GM23338 (cell line): ENCODE measurements around the gene KLF2.

ENCODE experiments used
- CREB1 ChIP-seq: fragments of 250-450 bp; sonication (Bioruptor Pico); IDR thresholded peaks from 2 replicates; pipeline ENCODE4 v1.5.0; 2020; ENCODE audit warnings: low read depth, mild to moderate bottlenecking, moderate library complexity
- CTCF ChIP-seq, 2 experiments: fragments of 200-600 bp in 1 of 2; sonication (generic) in 1 of 2; conservative IDR thresholded peaks; 2 replicates each; pipeline versions ENCODE4 v1.5.1 to v1.6.1; 2016 to 2017; ENCODE audit warnings: antibody characterized with exemption in 2 of 2, low read depth in 2 of 2, mild to moderate bottlenecking in 2 of 2, moderate library complexity in 1 of 2
- ETS1 ChIP-seq: IDR thresholded peaks from 2 replicates; pipeline ENCODE4 v1.6.1; 2016; ENCODE audit warnings: antibody characterized with exemption
- EZH2 ChIP-seq: fragments of 200-600 bp; sonication (generic); IDR thresholded peaks from one replicate; pipeline ENCODE4 v1.8.0; 2017; ENCODE audit warnings: antibody characterized with exemption, mild to moderate bottlenecking, low read depth; ENCODE audit not compliant: unreplicated experiment
- EZH2phosphoT487 ChIP-seq: fragments of 200-600 bp; sonication (generic); IDR thresholded peaks from one replicate; pipeline ENCODE4 v1.8.1; 2018; ENCODE audit warnings: antibody characterized with exemption; ENCODE audit not compliant: unreplicated experiment
- JUNB ChIP-seq: IDR thresholded peaks from one replicate; pipeline ENCODE4 v1.6.1; 2016; ENCODE audit warnings: antibody characterized with exemption; ENCODE audit not compliant: unreplicated experiment
- NANOG ChIP-seq: IDR thresholded peaks from 2 replicates; pipeline ENCODE4 v1.6.1; 2016; ENCODE audit warnings: antibody characterized with exemption, borderline replicate concordance
- POLR2AphosphoS5 ChIP-seq: IDR thresholded peaks from 2 replicates; pipeline ENCODE4 v1.6.1; 2016; ENCODE audit warnings: antibody characterized with exemption, low read depth
- REST ChIP-seq: IDR thresholded peaks from one replicate; pipeline ENCODE4 v1.6.1; 2018; ENCODE audit warnings: antibody characterized with exemption; ENCODE audit not compliant: unreplicated experiment
- STAT1 ChIP-seq: IDR thresholded peaks from one replicate; pipeline ENCODE4 v1.6.1; 2016; ENCODE audit warnings: antibody characterized with exemption; ENCODE audit not compliant: unreplicated experiment
- ZNF114 ChIP-seq: fragments of 250-450 bp; sonication (Bioruptor Pico); IDR thresholded peaks from 2 replicates; pipeline ENCODE4 v1.5.0; 2020; ENCODE audit warnings: mild to moderate bottlenecking, moderate library complexity
- ZNF331 ChIP-seq: fragments of 250-450 bp; sonication (Bioruptor Pico); IDR thresholded peaks from 2 replicates; pipeline ENCODE4 v1.5.0; 2020; ENCODE audit warnings: low read depth, mild to moderate bottlenecking, moderate library complexity

GRCh38 chr19:16335226-16335625 lies 10.6 kb downstream of the KLF2 start:
- TF ChIP-seq ZNF331 (no peak), EZH2 (no peak), POLR2AphosphoS5 (no peak), CTCF (conservative IDR thresholded peaks at IDR 0.05; ENCODE audit: low read depth in 2 of 2) (no peak), EZH2phosphoT487 (no peak), JUNB (no peak), CREB1 (CRISPR knock-in tag) (no peak), REST (no peak), ETS1 (no peak), NANOG (no peak), ZNF114 (no peak), STAT1 (no peak)
